Measurements from ENCODE around the gene PLK2. TPM values are rescaled to one million over a fixed set of nuclear protein-coding genes. Genes with fewer than 3 reads are reported as not detected.

PLK2 gene
- total and polyA plus RNA-seq, 2 of the 8 experiments (the other 6 are each of a cell fraction or from before 2014, with no cell fraction given), result 5.8 to 20.6 TPM

DNA sequence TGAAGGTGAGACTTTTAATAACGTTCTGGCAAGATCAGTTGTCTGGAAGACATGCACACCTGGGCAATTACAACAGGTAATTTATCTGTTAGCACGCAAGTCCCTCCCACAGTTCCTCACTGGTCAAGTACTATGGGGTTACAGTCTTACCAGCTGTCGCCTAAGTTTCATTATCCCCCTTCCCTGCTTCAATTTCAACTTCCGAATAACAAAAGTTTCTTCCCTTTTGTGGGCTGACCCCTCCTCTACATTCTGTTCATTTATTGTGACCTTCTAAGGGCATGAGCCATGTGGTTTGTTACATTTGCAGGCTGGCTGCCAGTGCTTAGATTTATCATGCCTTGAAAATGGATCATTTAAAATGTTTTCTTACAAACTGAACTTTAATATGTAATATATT is 47.8 kb upstream of the PLK2 start (continued):
- TF ChIP-seq, protein P1, sequence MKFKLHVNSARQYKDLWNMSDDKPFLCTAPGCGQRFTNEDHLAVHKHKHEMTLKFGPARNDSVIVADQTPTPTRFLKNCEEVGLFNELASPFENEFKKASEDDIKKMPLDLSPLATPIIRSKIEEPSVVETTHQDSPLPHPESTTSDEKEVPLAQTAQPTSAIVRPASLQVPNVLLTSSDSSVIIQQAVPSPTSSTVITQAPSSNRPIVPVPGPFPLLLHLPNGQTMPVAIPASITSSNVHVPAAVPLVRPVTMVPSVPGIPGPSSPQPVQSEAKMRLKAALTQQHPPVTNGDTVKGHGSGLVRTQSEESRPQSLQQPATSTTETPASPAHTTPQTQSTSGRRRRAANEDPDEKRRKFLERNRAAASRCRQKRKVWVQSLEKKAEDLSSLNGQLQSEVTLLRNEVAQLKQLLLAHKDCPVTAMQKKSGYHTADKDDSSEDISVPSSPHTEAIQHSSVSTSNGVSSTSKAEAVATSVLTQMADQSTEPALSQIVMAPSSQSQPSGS (IDR thresholded peaks at IDR 0.05; ENCODE audit: low read length), result no peak
- TF ChIP-seq SRF (IDR thresholded peaks at IDR 0.05; ENCODE audit: low read depth, low read length) (no peak), BACH1 (IDR thresholded peaks at IDR 0.05; ENCODE audit: low read length) (no peak), CHD1 (IDR thresholded peaks at IDR 0.05; ENCODE audit: low read depth, low read length) (no peak), SIX5 (IDR thresholded peaks at IDR 0.05; ENCODE audit: low read depth, low read length) (no peak), JUND (IDR thresholded peaks at IDR 0.05; ENCODE audit: low read length) (no peak)
- TF ChIP-seq, protein P2, sequence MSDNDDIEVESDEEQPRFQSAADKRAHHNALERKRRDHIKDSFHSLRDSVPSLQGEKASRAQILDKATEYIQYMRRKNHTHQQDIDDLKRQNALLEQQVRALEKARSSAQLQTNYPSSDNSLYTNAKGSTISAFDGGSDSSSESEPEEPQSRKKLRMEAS (IDR thresholded peaks at IDR 0.05), result no peak
